ENCODE data around the gene CD46.

Gene CD46

GRCh38 chr1:207842506-207842905 lies 90.7 kb downstream of the CD46 start:
- peaks cover 6% of the 10 kb centered on the region for H3K4me1 ChIP-seq (ENCODE audit: control insufficient read depth, insufficient read depth, low read length, poor library complexity, severe bottlenecking)
- no peak overlapping the region for H3K27ac ChIP-seq (ENCODE audit: insufficient read depth, low read length, poor library complexity, severe bottlenecking)
- no peaks in the 10 kb centered on the region for H3K27me3 ChIP-seq (replicated peaks; ENCODE audit: control insufficient read depth, insufficient read depth, low read length, poor library complexity, severe bottlenecking)
- H3K36me3 ChIP-seq (ENCODE audit: control insufficient read depth, insufficient read depth, low read length): no peaks in the 10 kb centered on the region
- DNase-seq: no peak
- H3K4me3 ChIP-seq (ENCODE audit: insufficient read depth, low read depth, low read length, poor library complexity, severe bottlenecking): no peak overlapping the region
- H3K9me3 ChIP-seq (ENCODE audit: control insufficient read depth, low read length): no peaks in the 10 kb centered on the region

DNA sequence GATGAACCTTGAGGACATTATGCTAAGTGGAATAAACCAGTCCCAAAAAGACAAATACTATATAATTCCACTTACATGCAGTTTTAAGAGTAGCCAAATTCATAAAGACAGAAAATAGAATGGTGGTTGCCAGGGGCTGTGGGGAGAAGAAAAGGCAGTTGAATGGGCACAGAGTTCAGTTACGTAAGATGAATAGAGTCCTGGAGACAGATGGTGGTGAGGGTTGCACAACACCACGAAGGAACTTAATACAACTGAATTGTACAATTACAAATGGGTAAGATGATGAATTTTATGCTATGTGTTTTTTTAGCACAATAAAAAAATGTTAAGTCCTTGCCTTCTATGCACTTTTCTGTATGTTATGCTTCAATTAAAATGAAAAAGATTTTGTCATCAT lies 92.5 kb downstream of the CD46 start:
- peaks cover 14% of the 10 kb centered on the region for H3K4me1 ChIP-seq (ENCODE audit: control insufficient read depth, insufficient read depth, low read length, poor library complexity, severe bottlenecking)
- H3K9me3 ChIP-seq (ENCODE audit: control insufficient read depth, low read length): no peaks in the 10 kb centered on the region
- no peak for DNase-seq
- H3K27me3 ChIP-seq (replicated peaks; ENCODE audit: control insufficient read depth, insufficient read depth, low read length, poor library complexity, severe bottlenecking): no peaks in the 10 kb centered on the region
- H3K4me3 ChIP-seq (ENCODE audit: insufficient read depth, low read depth, low read length, poor library complexity, severe bottlenecking): no peak overlapping the region
- H3K27ac ChIP-seq (ENCODE audit: insufficient read depth, low read length, poor library complexity, severe bottlenecking): no peak overlapping the region
- no peaks in the 10 kb centered on the region for H3K36me3 ChIP-seq (ENCODE audit: control insufficient read depth, insufficient read depth, low read length)
